DMS53 (cell line): Measurements from ENCODE around the gene HOXA13.

ENCODE experiments used
- DNase-seq: peaks from one replicate; lab custom pipeline; 2025; lab: John Stamatoyannopoulos, UW

Gene HOXA13

GRCh38 chr7:27148031-27148755 is 51.7 kb downstream of the HOXA13 start:
- DNase-seq = peak; percentile 72

- peak; percentile 75 for DNase-seq
These were observed 52.5 kb downstream of the HOXA13 start, which contains the start of gene HOXA6 for GRCh38 chr7:27147199-27148030. Gene HOXA6 (minus strand): TSS chr7:27147774. CDS start chr7:27147749, 25 bp downstream.

- DNase-seq = no peak
These were observed 53.2 kb downstream of the HOXA13 start for GRCh38 chr7:27146491-27147198.

- DNase-seq = no peak
These were observed 53.9 kb downstream of the HOXA13 start for GRCh38 chr7:27145914-27146412.

- peak; percentile 61 for DNase-seq
These were observed 54.6 kb downstream of the HOXA13 start for GRCh38 chr7:27145165-27145913.

GRCh38 chr7:27144781-27145164 is 55.1 kb downstream of the HOXA13 start:
- DNase-seq = peak; percentile 70
